Measurements from ENCODE around the gene NFIX.
"Not testable (repeated sequence)": the region's sequence is repeated elsewhere in the genome, so short reads cannot be mapped to it uniquely, and the experiment has no call there.

NFIX gene

DNA sequence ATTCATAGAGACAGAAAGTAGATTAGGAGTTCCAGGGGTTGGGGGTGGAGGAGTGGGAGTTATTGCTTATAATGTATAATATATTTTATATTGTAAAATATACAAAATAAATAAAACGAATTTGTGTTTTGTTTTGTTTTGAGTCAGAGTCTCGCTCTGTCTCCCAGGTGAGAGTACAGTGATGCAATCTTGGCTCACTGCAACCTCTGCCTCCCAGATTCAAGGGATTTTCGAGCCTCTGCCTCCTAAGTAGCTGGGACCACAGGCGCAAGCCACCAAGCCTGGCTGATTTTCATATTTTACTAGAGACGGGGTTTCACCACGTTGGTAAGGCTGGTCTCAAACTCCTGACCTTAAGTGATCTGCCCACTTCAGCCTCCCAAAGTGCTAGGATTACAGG, 35.8 kb upstream of the NFIX start:
- no peak for DNase-seq

- peak; percentile 75 to 82 for DNase-seq
These were observed 30.1 kb upstream of the NFIX start for GRCh38 chr19:12965017-12965811.

DNA sequence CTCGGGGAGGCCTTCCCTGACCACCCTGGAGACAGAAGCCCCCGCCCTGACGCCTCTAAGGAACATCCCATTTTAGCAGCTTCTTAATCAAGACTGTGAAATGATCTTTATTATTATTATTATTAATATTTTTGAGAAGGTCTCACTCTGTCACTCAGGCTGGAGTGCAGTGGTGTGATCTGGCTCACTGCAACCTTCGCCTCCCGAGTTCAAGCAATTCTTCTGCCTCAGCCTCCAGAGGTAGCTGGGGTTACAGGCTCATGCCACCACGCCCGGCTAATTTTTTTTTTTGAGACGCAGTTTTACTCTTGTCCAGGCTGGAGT, 29.5 kb upstream of the NFIX start:
- no peak for DNase-seq

GRCh38 chr19:12967907-12968306, 27.4 kb upstream of the NFIX start:
- DNase-seq = no peak

GRCh38 chr19:12969292-12969988, 25.8 kb upstream of the NFIX start, which contains the start of gene DAND5:
Gene DAND5, plus strand, starts transcription at chr19:12969576. Its CDS starts 85 bp downstream, at chr19:12969661.
- no peak for DNase-seq

- no peak for DNase-seq
These were observed 25.0 kb upstream of the NFIX start for GRCh38 chr19:12970070-12970820.

GRCh38 chr19:12973236-12973635, 22.0 kb upstream of the NFIX start:
- DNase-seq = no peak

DNA sequence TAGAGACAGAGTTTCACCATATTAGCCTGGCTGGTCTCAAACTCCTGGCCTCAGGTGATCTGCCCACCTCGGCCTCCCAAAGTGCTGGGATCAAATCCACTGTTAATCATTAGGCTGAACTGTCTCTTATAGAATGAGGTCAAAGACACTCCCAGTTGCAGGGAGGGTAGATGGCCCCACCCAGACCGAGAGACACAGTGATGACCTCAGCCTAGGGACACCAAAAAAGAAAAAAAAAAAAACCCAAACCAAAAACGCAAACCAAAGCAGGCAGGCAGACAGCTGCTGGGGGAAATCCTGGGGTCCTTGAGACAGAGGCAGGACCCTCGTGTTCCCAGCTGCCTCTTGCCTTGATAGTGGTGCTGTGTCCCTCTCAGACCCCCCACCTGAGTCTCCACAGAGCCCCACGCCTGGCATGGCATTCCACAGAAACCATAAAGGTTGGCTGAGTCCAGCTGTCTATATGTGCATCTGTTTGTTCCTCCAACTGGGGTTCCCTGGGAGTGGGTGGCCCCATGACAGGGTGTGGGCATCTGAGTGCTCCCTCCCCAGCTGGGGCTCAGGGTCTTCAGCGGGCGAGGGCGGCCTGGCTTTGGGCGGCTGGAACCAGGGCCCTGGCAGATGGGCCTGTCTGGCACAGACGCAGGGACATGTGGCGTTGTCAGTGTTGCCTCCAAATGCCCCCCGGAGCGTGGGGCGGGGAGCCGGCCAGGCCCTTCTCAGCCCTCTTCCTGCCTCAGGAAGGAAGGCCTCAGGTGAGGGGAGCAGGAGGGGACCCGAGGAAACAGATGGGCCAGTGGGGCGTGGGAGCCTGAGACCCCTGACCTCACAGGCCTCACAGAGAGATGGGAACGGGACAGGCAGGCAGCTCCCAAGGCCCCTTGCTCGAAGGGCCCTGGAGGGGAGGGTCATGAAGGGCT, 20.7 kb upstream of the NFIX start:
- no peak for DNase-seq

DNA sequence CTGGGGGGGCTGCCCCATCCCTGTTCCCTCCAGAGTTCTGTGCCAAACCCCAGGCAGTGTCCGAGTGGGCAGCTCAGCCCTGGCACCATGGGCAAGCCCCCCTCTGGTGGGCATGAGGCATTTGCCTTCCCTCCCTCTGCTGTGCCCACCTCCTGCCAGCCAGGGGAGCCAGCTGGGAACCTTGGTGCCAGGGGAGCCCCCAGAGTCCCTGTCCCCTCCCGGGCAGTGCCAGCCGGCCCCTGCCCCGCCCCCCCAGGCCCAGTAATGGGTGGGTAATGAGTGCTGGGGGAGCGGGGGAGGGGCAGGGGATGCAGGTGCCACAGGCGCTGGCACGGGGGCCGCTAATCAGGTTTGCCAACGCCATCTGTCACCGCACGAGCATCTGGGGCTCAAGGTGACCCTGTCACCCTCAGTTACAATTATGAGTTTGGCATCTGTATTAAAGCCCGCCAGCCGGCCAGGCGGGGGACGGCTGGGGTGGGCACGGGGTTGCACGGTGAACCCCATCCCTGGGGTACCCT, 20.0 kb upstream of the NFIX start:
- DNase-seq = no peak

GRCh38 chr19:12976109-12976508, 19.2 kb upstream of the NFIX start:
- not testable (repeated sequence) for DNase-seq

GRCh38 chr19:12979974-12980373, 15.3 kb upstream of the NFIX start:
- no peak for DNase-seq

- no peak for DNase-seq
These were observed 12.6 kb upstream of the NFIX start for GRCh38 chr19:12982648-12983047.

DNA sequence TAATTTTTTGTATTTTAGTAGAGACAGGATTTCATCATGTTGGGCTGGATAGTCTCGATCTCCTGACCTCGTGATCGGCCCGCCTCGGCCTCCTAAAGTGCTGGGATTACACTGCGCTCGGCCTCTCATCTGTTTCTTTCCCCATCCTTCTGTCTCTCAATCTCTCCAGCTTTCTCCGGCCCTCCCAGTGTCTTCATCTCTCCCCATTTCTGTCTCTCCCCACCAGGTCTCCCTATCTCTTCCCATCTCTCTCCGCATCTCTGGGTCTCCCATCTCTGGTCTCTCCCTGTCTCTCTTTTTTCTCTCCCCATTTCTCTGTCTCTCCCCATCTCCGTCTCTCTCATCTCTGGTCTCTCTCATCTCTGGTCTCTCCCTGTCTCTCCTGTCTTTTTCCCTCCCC, 12.2 kb upstream of the NFIX start:
- DNase-seq = no peak

- DNase-seq = peak; percentile 77 to 83
These were observed 11.6 kb upstream of the NFIX start for GRCh38 chr19:12983542-12984142.

DNA sequence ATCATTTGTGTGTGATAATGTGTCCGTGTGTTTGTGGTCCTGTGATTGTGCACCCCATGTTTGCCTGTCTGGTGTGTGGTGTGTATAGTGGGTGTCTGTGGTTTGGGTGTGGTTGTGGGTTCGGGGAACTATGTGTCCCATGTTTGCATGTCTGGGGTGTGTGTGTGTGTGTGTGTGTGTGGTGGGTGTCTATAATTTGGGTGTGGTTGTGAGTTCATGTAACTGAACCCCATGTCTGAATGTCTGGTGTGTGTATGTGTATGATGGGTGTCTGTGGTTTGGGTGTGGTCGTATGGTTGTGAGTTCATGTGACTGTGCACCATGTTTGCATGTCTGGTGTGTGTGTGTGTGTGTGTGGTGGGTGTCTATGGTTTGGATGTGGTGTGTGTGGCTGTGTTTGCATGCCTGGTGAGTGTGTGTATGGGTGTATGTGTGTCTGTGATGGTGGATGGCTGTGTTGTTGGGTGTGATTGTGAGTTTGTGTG, 11.1 kb upstream of the NFIX start:
- DNase-seq = no peak

- no peak for DNase-seq
These were observed 10.6 kb upstream of the NFIX start for GRCh38 chr19:12984683-12985048.

DNA sequence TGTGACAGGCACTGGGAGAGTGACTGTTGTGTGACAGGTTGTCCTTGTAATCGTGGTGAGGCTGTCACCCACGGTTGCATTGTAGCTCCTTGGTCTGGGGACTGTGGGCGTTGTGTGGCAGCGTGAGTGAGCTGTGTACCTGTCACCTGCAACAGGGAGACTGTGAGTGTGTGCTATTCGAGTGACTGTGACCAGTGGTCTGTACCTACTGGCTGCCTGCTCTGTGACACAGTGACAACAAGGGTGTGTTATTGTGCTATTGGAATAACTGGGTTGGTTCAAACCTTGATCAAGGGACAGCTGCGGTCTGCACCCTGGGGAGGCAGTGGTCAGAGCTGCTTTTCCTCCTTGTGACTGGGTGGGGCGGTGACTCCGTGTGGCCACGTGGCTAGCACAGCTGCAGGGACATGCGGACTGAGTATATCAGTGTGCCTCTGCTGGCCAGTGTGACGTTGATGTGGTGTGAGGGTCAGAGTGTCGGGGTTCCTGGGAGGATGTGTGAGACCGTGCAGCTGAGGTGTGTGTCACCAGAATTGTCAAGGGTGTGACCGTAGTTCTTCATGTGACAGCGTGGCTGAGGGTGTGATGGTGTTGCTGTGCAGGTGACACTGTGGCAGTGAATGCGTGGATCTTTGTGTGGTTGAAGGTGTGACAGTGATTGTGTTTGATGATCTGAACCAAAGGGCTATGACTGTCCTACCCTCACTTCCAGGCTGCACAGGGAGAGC, 10.1 kb upstream of the NFIX start:
- DNase-seq = no peak

GRCh38 chr19:12986726-12987125, 8.5 kb upstream of the NFIX start:
- DNase-seq = no peak

- DNase-seq = no peak
These were observed 8.1 kb upstream of the NFIX start for GRCh38 chr19:12987190-12987589.

GRCh38 chr19:12987781-12988180, 7.5 kb upstream of the NFIX start:
- no peak for DNase-seq

GRCh38 chr19:12990431-12990830, 4.8 kb upstream of the NFIX start:
- no peak for DNase-seq

All from stimulated activated CD4-positive, alpha-beta T cell treated with anti-CD3 and anti-CD28 coated beads, Interleukin-4, amount 100 ng/mL, for 4 hours (primary cell).